ENCODE data around the gene PPP6R2.
A peak's percentile ranks its signal among the peaks of the same experiment; 100 is the strongest.

The PPP6R2 gene

GRCh38 chr22:50342651-50343540, at the start of gene PPP6R2:
TSS of gene PPP6R2 (plus strand) at chr22:50343327. CDS start at chr22:50393909, 50,582 bp downstream.
- Histone ChIP-seq H3K27ac (ENCODE audit: low read depth in 2 of 2, low read length in 2 of 2) (peak within 1 kb of the TSS; percentile 81 to 83), H3K36me3 (ENCODE audit: control insufficient read depth in 2 of 2, insufficient read depth in 2 of 2, low read length in 2 of 2) (no peaks in the 10 kb centered on the region), H3K9ac (ENCODE audit: low read depth in 1 of 2, low read length in 2 of 2) (peak within 1 kb of the TSS; percentile 68 to 85), H3K9me3 (ENCODE audit: control insufficient read depth in 2 of 2, low read length in 2 of 2) (no peaks in the 10 kb centered on the region), H3K4me3 (ENCODE audit: low read length in 2 of 2) (peak within 1 kb of the TSS; percentile 68 to 77), H3K4me1 (ENCODE audit: control insufficient read depth in 2 of 2, insufficient read depth in 2 of 2, low read length in 2 of 2) (peaks cover 8 to 16% of the 10 kb centered on the region in 2 donors), H3K27me3 (ENCODE audit: control insufficient read depth in 2 of 2, insufficient read depth in 2 of 2, low read length in 2 of 2) (no peaks in the 10 kb centered on the region)

- Histone ChIP-seq H3K4me3 (ENCODE audit: low read length in 2 of 2) (peak overlapping the region; percentile 31 to 56), H3K9me3 (ENCODE audit: control insufficient read depth in 2 of 2, low read length in 2 of 2) (no peaks in the 10 kb centered on the region), H3K27ac (ENCODE audit: low read depth in 2 of 2, low read length in 2 of 2) (peak overlapping the region; percentile 94 to 95), H3K36me3 (ENCODE audit: control insufficient read depth in 2 of 2, insufficient read depth in 2 of 2, low read length in 2 of 2) (peaks cover 17 to 29% of the 10 kb centered on the region in 2 donors), H3K4me1 (ENCODE audit: control insufficient read depth in 2 of 2, insufficient read depth in 2 of 2, low read length in 2 of 2) (peaks cover 31 to 52% of the 10 kb centered on the region in 2 donors), H3K9ac (ENCODE audit: low read depth in 1 of 2, low read length in 2 of 2) (peak overlapping the region; percentile 63 to 71), H3K27me3 (ENCODE audit: control insufficient read depth in 2 of 2, insufficient read depth in 2 of 2, low read length in 2 of 2) (no peaks in the 10 kb centered on the region)
Observed at GRCh38 chr22:50293441-50294318, 49.4 kb upstream of the PPP6R2 start.

DNA sequence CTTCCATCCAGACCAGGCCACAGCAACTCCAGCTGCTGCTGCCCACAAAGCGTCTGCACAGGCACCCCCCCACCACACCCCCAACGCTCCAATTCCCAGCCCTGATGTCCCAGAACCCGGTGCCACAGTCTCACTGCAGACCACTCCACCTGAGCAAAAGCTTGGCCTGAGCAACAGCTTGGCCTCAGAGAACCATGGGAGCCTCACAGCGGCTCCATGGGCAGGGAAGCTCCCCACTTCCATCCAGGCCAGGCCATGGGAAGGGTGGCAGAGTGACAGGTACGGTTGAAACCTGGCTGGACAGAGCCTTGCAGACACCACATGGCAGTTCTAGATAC, 48.8 kb upstream of the PPP6R2 start:
- no peaks in the 10 kb centered on the region for H3K27me3 ChIP-seq (ENCODE audit: control insufficient read depth in 2 of 2, insufficient read depth in 2 of 2, low read length in 2 of 2)
- peaks cover 11 to 23% of the 10 kb centered on the region in 2 donors for H3K36me3 ChIP-seq (ENCODE audit: control insufficient read depth in 2 of 2, insufficient read depth in 2 of 2, low read length in 2 of 2)
- peak overlapping the region; percentile 63 to 71 for H3K9ac ChIP-seq (ENCODE audit: low read depth in 1 of 2, low read length in 2 of 2)
- H3K4me1 ChIP-seq (ENCODE audit: control insufficient read depth in 2 of 2, insufficient read depth in 2 of 2, low read length in 2 of 2), result peaks cover 34 to 57% of the 10 kb centered on the region in 2 donors
- H3K4me3 ChIP-seq (ENCODE audit: low read length in 2 of 2), result peak overlapping the region; percentile 31 to 56
- H3K27ac ChIP-seq (ENCODE audit: low read depth in 2 of 2, low read length in 2 of 2), result peak overlapping the region; percentile 94 to 95
- no peaks in the 10 kb centered on the region for H3K9me3 ChIP-seq (ENCODE audit: control insufficient read depth in 2 of 2, low read length in 2 of 2)

DNA sequence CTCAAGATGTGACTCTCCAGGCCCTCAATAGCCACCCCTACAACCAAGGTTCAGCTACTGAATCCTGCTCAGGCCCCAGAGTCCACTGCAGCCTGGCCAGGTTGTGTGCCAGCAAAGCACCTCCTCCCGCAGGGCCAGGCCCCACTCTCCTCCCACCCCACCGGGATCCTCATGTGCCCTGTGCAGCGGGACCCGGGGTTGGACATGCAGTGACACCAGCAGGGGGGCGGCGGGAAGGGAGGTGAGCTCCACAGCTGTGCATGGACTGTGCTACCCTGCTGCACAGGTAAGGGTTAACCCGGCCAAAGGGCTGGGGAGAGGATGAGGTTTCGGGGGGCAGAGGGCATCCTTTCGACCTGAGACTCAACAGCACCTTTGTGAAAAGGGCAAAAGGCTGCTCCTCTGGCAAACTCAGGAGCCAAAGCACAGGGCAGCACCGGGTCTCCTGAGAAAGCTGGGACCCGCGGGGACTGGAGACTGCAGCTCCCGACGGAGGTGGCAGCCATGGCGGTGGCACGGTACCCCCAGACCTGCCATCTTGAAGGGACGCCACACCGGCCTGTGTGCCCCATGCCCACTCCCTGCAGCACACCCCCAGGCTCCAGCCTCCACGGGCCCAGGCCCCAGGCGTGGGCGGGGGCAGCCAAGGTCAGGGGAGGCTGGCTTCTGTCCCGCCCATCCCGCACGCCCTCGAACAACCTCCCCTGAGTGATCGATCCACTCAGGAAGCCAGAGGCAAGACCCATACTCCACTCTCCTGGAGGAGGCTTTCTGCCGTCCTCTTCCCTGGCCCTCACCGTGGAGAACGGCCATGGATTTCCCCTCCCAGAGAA, 46.3 kb upstream of the PPP6R2 start:
- Histone ChIP-seq H3K36me3 (ENCODE audit: control insufficient read depth in 2 of 2, insufficient read depth in 2 of 2, low read length in 2 of 2) (peaks cover 0 to 4% of the 10 kb centered on the region in 2 donors), H3K9ac (ENCODE audit: low read depth in 1 of 2, low read length in 2 of 2) (peak overlapping the region in 1 of 2 donors; percentile 38), H3K4me1 (ENCODE audit: control insufficient read depth in 2 of 2, insufficient read depth in 2 of 2, low read length in 2 of 2) (peaks cover 49 to 75% of the 10 kb centered on the region in 2 donors), H3K27ac (ENCODE audit: low read depth in 2 of 2, low read length in 2 of 2) (no peak overlapping the region), H3K4me3 (ENCODE audit: low read length in 2 of 2) (peak overlapping the region in 1 of 2 donors; percentile 16), H3K27me3 (ENCODE audit: control insufficient read depth in 2 of 2, insufficient read depth in 2 of 2, low read length in 2 of 2) (no peaks in the 10 kb centered on the region), H3K9me3 (ENCODE audit: control insufficient read depth in 2 of 2, low read length in 2 of 2) (no peaks in the 10 kb centered on the region)

DNA sequence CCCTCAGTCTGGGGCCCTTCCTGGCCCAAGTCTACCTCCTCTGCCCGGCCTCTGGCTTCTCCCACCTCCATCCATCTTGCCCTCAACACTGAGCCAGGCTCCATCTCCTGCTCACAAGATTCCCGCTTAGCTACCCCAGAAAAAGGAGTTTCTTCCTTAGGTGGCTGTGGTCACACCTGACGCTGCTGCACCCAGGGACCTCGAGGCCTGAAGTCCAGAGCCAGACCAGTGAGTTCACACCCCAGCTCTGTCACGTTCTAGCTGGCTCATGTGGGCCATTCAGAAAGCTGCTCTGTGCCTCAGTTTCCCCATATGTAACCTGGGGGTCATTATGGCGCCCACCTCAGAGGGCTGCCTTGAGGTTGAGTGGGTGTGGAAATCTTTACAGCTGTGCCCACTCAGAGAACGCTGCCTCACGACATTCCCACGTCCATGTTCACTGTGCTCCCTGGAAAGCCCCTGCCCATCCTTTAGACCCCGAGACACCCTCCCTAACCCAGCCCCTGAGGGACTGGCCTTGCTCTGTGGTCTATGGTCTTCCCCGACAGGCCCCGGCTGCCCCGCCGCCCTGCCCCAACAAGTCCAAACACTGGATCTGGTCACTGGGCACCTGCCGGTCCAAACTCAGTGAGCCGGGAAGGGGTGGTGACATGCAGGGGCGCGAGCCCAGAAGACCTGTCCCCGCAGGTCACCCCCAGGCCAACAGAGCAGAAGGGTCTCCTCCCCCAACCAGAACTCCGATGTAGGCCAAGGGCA, 45.4 kb upstream of the PPP6R2 start:
- Histone ChIP-seq H3K9ac (ENCODE audit: low read depth in 1 of 2, low read length in 2 of 2) (no peak overlapping the region), H3K4me1 (ENCODE audit: control insufficient read depth in 2 of 2, insufficient read depth in 2 of 2, low read length in 2 of 2) (peaks cover 54 to 78% of the 10 kb centered on the region in 2 donors), H3K27me3 (ENCODE audit: control insufficient read depth in 2 of 2, insufficient read depth in 2 of 2, low read length in 2 of 2) (no peaks in the 10 kb centered on the region), H3K36me3 (ENCODE audit: control insufficient read depth in 2 of 2, insufficient read depth in 2 of 2, low read length in 2 of 2) (peaks cover 0 to 4% of the 10 kb centered on the region in 2 donors), H3K9me3 (ENCODE audit: control insufficient read depth in 2 of 2, low read length in 2 of 2) (no peaks in the 10 kb centered on the region), H3K4me3 (ENCODE audit: low read length in 2 of 2) (no peak overlapping the region), H3K27ac (ENCODE audit: low read depth in 2 of 2, low read length in 2 of 2) (peak overlapping the region in 1 of 2 donors; percentile 17)

- Histone ChIP-seq H3K27me3 (ENCODE audit: control insufficient read depth in 2 of 2, insufficient read depth in 2 of 2, low read length in 2 of 2) (no peaks in the 10 kb centered on the region), H3K27ac (ENCODE audit: low read depth in 2 of 2, low read length in 2 of 2) (no peak overlapping the region), H3K9ac (ENCODE audit: low read depth in 1 of 2, low read length in 2 of 2) (no peak overlapping the region), H3K9me3 (ENCODE audit: control insufficient read depth in 2 of 2, low read length in 2 of 2) (no peaks in the 10 kb centered on the region), H3K4me3 (ENCODE audit: low read length in 2 of 2) (no peak overlapping the region), H3K4me1 (ENCODE audit: control insufficient read depth in 2 of 2, insufficient read depth in 2 of 2, low read length in 2 of 2) (peaks cover 56 to 78% of the 10 kb centered on the region in 2 donors), H3K36me3 (ENCODE audit: control insufficient read depth in 2 of 2, insufficient read depth in 2 of 2, low read length in 2 of 2) (peaks cover 0 to 4% of the 10 kb centered on the region in 2 donors)
Observed at GRCh38 chr22:50298266-50298637, 44.9 kb upstream of the PPP6R2 start.

GRCh38 chr22:50298937-50299784, 44.0 kb upstream of the PPP6R2 start:
- peak overlapping the region; percentile 48 to 82 for H3K27ac ChIP-seq (ENCODE audit: low read depth in 2 of 2, low read length in 2 of 2)
- peak overlapping the region; percentile 26 to 52 for H3K4me3 ChIP-seq (ENCODE audit: low read length in 2 of 2)
- H3K4me1 ChIP-seq (ENCODE audit: control insufficient read depth in 2 of 2, insufficient read depth in 2 of 2, low read length in 2 of 2), result peaks cover 58 to 78% of the 10 kb centered on the region in 2 donors

GRCh38 chr22:50299785-50300619, 43.1 kb upstream of the PPP6R2 start:
- peak overlapping the region; percentile 44 to 52 for H3K4me3 ChIP-seq (ENCODE audit: low read length in 2 of 2)
- peaks cover 0 to 4% of the 10 kb centered on the region in 2 donors for H3K36me3 ChIP-seq (ENCODE audit: control insufficient read depth in 2 of 2, insufficient read depth in 2 of 2, low read length in 2 of 2)
- H3K27ac ChIP-seq (ENCODE audit: low read depth in 2 of 2, low read length in 2 of 2), result peak overlapping the region; percentile 75 to 82
- H3K9me3 ChIP-seq (ENCODE audit: control insufficient read depth in 2 of 2, low read length in 2 of 2), result no peaks in the 10 kb centered on the region
- peaks cover 58 to 78% of the 10 kb centered on the region in 2 donors for H3K4me1 ChIP-seq (ENCODE audit: control insufficient read depth in 2 of 2, insufficient read depth in 2 of 2, low read length in 2 of 2)
- peak overlapping the region in 1 of 2 donors; percentile 62 for H3K9ac ChIP-seq (ENCODE audit: low read depth in 1 of 2, low read length in 2 of 2)
- no peaks in the 10 kb centered on the region for H3K27me3 ChIP-seq (ENCODE audit: control insufficient read depth in 2 of 2, insufficient read depth in 2 of 2, low read length in 2 of 2)

More at GRCh38 chr22:50298937-50299784, 44.0 kb upstream of the PPP6R2 start:
- Histone ChIP-seq H3K9ac (ENCODE audit: low read depth in 1 of 2, low read length in 2 of 2) (peak overlapping the region in 1 of 2 donors; percentile 62), H3K36me3 (ENCODE audit: control insufficient read depth in 2 of 2, insufficient read depth in 2 of 2, low read length in 2 of 2) (peaks cover 0 to 4% of the 10 kb centered on the region in 2 donors), H3K9me3 (ENCODE audit: control insufficient read depth in 2 of 2, low read length in 2 of 2) (no peaks in the 10 kb centered on the region), H3K27me3 (ENCODE audit: control insufficient read depth in 2 of 2, insufficient read depth in 2 of 2, low read length in 2 of 2) (no peaks in the 10 kb centered on the region)
